ENCODE results near the gene TRUB1. TPM values are rescaled to one million over a fixed set of nuclear protein-coding genes. Genes with fewer than 3 reads are reported as not detected.

TRUB1 gene
- total RNA-seq, 1 experiment from 2014 or later = 30.0 TPM

DNA sequence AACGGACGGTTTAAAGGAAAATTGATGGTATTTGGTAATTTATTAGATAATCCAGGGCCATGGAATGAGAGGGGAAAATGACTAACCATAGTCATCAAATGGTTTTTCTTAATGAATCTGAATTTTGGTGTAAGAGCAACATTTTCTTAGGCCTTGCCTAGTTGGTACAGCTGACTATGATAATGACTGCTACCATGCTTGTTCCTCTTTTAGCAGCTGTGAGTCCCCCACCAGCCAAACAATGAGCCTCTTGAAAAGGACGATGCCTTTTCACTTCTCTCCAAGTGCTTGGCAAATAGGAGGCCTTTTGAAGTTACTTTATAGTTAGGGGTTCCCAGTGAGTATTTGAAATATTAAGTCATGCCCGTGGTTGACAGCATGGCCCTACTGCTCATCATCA lies 53.0 kb downstream of the TRUB1 start:
- ChIA-PET CTCF (no interaction called here), POLR2A (ENCODE audit: low non-redundant PET) (no interaction called here)
- no peak for DNase-seq (ENCODE audit: low spot score)
- intact Hi-C loops (cut with micrococcal nuclease; ENCODE audit: unreplicated experiment) = no loop called here
- no peaks in the 10 kb centered on the region for H3K27me3 ChIP-seq (replicated peaks; ENCODE audit: insufficient read depth, low read depth, low read length, poor library complexity)
- BruUV-seq (replicated peaks) = no TSS peak
- TF ChIP-seq, protein P1, sequence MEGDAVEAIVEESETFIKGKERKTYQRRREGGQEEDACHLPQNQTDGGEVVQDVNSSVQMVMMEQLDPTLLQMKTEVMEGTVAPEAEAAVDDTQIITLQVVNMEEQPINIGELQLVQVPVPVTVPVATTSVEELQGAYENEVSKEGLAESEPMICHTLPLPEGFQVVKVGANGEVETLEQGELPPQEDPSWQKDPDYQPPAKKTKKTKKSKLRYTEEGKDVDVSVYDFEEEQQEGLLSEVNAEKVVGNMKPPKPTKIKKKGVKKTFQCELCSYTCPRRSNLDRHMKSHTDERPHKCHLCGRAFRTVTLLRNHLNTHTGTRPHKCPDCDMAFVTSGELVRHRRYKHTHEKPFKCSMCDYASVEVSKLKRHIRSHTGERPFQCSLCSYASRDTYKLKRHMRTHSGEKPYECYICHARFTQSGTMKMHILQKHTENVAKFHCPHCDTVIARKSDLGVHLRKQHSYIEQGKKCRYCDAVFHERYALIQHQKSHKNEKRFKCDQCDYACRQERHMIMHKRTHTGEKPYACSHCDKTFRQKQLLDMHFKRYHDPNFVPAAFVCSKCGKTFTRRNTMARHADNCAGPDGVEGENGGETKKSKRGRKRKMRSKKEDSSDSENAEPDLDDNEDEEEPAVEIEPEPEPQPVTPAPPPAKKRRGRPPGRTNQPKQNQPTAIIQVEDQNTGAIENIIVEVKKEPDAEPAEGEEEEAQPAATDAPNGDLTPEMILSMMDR (conservative IDR thresholded peaks at IDR 0.05; ENCODE audit: low read depth, low read length) = no peak
- TF ChIP-seq EZH2 (IDR thresholded peaks at IDR 0.05; ENCODE audit: borderline replicate concordance, low read depth, low read length, poor library complexity, severe bottlenecking) = no peak
- H3K4me3 ChIP-seq (ENCODE audit: low read depth, low read length, poor library complexity, severe bottlenecking) = no peak overlapping the region
- H3K4me1 ChIP-seq (ENCODE audit: insufficient read depth, low read length, poor library complexity, severe bottlenecking) = no peaks in the 10 kb centered on the region
- H3K27ac ChIP-seq (ENCODE audit: low read depth, low read length, poor library complexity, severe bottlenecking) = no peak overlapping the region
- H3K9me3 ChIP-seq (ENCODE audit: low read depth, low read length, poor library complexity, severe bottlenecking) = no peaks in the 10 kb centered on the region
- no peaks in the 10 kb centered on the region for H3K36me3 ChIP-seq (ENCODE audit: insufficient read depth, low read length, poor library complexity, severe bottlenecking)

DNA sequence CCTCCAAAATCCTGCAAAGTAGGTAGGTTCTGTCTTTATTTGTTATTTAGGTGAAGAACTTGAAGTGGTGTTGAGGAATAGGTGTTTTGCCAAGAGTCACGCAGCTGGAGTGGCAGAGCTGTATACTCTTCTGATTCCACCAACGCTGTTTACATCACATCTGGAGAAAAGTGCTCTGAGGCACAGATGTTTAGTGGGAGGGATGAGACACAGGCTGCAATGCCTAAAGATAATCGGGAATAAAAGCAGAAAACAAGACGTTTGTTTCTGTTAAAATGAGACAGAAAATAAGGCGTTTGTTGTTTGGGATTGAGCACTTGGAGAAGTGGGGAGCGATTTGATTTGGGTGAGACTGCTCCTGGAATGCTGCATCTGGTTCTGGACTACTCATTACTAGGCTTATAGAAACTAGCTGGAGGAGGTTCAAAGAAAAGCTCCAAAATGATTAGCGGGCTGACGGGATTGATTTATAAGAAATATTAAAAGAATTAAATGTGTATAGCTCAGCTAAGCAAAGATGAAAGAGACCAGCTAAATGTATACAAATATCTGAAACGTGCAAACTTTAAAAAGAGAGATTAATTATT lies 54.3 kb downstream of the TRUB1 start:
- no peaks in the 10 kb centered on the region for H3K27me3 ChIP-seq (replicated peaks; ENCODE audit: insufficient read depth, low read depth, low read length, poor library complexity)
- POLR2A ChIA-PET (ENCODE audit: low non-redundant PET) = no interaction called here
- DNase-seq (ENCODE audit: low spot score) = no peak
- H3K9me3 ChIP-seq (ENCODE audit: low read depth, low read length, poor library complexity, severe bottlenecking) = no peaks in the 10 kb centered on the region
- no peak overlapping the region for H3K4me3 ChIP-seq (ENCODE audit: low read depth, low read length, poor library complexity, severe bottlenecking)
- intact Hi-C loops (cut with micrococcal nuclease; ENCODE audit: unreplicated experiment) = no loop called here
- no peaks in the 10 kb centered on the region for H3K4me1 ChIP-seq (ENCODE audit: insufficient read depth, low read length, poor library complexity, severe bottlenecking)
- BruUV-seq (replicated peaks) = no TSS peak
- H3K27ac ChIP-seq (ENCODE audit: low read depth, low read length, poor library complexity, severe bottlenecking) = no peak overlapping the region
- no peaks in the 10 kb centered on the region for H3K36me3 ChIP-seq (ENCODE audit: insufficient read depth, low read length, poor library complexity, severe bottlenecking)
- TF ChIP-seq, protein P1 (conservative IDR thresholded peaks at IDR 0.05; ENCODE audit: low read depth, low read length) = no peak
- no peak for TF ChIP-seq EZH2 (IDR thresholded peaks at IDR 0.05; ENCODE audit: borderline replicate concordance, low read depth, low read length, poor library complexity, severe bottlenecking)
- CTCF ChIA-PET = no interaction called here

DNA sequence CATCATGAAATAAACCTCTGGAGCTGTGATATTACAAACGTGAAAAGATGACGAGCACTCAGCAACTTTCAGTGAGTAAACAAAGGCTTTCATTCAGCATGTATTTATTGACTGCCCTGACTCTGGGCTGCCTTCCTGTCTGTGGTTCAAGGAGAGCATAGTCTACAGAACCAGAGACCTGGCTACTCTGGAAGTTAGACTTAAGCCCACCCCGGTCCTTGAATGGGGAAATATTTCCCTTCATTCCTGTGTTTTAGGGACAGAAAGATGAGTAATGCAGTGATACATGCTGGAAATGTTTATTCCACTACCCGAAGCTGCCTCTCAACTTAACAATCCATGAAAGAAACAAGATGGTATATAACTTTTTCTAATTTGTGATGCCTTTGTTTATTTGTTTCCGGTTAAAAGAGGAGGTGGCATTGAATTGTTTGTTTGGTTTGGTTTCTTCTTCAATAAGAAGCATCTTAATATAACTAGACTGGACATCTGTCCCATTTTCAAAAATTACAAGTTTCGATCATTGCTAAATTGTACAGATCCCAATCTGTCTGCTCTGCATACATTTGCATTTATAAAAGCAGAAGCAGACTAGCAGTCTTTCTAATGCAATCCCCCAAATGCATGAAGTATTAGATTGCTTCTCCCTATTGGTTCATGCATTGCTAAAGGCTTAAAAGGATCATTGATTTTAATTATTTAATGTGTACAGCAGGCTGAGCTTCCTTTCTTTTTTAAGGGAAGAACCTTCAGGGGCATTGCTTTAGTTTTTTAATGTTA lies 57.7 kb downstream of the TRUB1 start:
- ChIA-PET CTCF (no interaction called here), POLR2A (ENCODE audit: low non-redundant PET) (no interaction called here)
- no peaks in the 10 kb centered on the region for H3K9me3 ChIP-seq (ENCODE audit: low read depth, low read length, poor library complexity, severe bottlenecking)
- no peaks in the 10 kb centered on the region for H3K27me3 ChIP-seq (replicated peaks; ENCODE audit: insufficient read depth, low read depth, low read length, poor library complexity)
- no peak for DNase-seq (ENCODE audit: low spot score)
- no TSS peak for BruUV-seq (replicated peaks)
- intact Hi-C loops (cut with micrococcal nuclease; ENCODE audit: unreplicated experiment) = no loop called here
- no peak overlapping the region for H3K4me3 ChIP-seq (ENCODE audit: low read depth, low read length, poor library complexity, severe bottlenecking)
- no peaks in the 10 kb centered on the region for H3K36me3 ChIP-seq (ENCODE audit: insufficient read depth, low read length, poor library complexity, severe bottlenecking)
- no peak for TF ChIP-seq EZH2 (IDR thresholded peaks at IDR 0.05; ENCODE audit: borderline replicate concordance, low read depth, low read length, poor library complexity, severe bottlenecking)
- TF ChIP-seq, protein P1 (conservative IDR thresholded peaks at IDR 0.05; ENCODE audit: low read depth, low read length) = no peak
- H3K4me1 ChIP-seq (ENCODE audit: insufficient read depth, low read length, poor library complexity, severe bottlenecking) = no peaks in the 10 kb centered on the region
- H3K27ac ChIP-seq (ENCODE audit: low read depth, low read length, poor library complexity, severe bottlenecking) = no peak overlapping the region

Data from A673 (cell line).